Stimulated activated CD4-positive, alpha-beta T cell treated with anti-CD3 and anti-CD28 coated beads, TNF-alpha, amount 100 ng/mL, for 24 hours (primary cell): ENCODE measurements around the gene SPDEF.

Source experiments
- DNase-seq, 3 experiments: peaks; one replicate each; pipeline ENCODE4 v3.0.0-alpha.2; 2020; ENCODE audit warnings: low read depth in 3 of 3

Gene SPDEF

DNA sequence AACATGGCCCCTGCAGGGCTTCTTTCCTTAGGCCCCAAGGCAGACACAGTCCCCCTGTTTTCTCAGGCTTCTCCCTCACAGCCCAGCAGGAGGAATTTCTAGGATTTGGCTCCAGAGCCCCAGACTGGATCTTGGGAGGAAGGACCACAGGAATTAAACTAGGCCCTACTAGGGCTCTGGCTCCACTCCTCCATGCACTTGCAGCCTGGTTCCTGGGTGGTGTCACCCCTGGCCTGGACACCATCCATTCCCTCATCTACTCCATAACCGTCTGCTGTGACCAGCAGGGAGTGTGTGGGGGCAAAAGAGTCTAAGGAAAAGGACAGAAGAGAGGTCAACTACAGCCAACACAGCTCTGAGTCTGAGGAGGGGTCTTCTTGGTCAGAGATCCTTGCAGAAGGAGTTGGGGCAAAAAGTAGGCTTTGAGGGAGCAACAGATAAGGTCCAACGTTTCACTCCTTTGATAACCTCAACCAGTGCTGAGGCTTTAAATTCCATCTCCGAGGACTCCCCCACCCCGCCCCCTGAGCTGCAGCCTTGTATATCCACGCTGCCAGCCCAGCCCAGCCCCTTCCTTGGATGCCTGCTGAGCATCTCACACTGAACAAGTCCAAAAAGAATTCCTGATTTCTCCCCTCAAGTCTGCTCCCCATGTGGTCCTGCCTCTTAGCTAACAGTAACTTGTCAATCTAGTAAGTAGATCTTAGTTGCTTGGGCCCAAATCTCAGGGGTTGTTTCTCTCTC, 27.9 kb upstream of the SPDEF start:
- no peak for DNase-seq

- no peak for DNase-seq
Measured at GRCh38 chr6:34583461-34583860, 27.3 kb upstream of the SPDEF start.

DNA sequence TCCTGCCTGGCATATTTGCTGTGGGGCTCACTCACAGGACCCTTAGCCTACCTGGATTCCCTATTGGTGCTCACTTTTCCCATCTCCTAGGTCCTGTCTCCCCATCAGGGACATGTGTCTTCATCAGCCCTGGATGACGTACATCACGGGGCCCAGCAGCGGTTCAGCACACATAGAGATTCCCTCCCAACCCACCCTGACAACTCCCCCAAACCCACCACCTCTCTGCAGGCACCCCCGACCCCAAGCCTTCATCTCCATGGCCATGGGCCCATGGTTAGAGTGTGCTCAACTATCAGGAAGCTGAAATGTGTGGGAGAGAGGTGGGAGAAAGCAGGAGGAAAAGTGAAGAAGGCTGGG, 25.4 kb upstream of the SPDEF start:
- no peak for DNase-seq

DNA sequence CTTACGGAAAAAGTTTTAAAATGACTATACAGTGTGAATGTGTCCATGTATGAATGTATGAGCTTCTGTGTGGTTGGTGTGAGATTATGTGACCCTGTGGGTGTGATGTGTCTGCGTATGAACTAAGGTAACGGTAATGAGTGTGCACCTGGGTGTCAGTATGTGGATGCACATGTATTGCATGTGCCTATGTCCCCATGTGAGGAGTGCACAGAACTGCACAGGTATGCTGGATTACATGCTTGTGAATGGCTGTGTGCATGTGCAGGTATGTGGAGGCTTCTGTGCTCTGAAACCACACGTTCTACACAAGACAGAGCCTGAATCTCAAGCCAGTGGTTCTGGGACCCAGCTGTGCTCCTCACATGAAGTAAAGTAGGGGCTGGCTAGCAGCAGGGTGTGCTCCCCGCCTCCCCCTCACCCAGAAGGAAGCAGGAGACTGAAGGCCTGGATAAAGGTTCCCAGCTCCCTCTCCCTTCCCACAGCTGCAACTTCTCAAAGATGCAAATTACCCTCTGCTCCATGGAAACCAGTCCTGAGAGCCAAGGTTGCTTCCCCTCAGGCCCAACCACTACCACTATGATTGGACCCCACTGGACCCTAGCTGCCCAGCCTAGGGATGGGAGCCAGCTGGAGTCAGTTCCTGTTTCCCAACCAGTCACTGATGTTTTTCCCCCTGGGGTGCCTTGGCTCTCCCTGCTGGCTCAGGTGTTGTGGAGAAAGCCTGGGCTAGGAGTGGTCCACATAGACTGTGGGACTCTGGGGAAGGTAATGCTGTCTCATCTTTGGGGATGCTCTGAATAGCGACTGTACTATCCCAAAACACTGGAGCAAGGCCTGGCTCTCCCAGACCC, 24.8 kb upstream of the SPDEF start:
- no peak for DNase-seq

DNA sequence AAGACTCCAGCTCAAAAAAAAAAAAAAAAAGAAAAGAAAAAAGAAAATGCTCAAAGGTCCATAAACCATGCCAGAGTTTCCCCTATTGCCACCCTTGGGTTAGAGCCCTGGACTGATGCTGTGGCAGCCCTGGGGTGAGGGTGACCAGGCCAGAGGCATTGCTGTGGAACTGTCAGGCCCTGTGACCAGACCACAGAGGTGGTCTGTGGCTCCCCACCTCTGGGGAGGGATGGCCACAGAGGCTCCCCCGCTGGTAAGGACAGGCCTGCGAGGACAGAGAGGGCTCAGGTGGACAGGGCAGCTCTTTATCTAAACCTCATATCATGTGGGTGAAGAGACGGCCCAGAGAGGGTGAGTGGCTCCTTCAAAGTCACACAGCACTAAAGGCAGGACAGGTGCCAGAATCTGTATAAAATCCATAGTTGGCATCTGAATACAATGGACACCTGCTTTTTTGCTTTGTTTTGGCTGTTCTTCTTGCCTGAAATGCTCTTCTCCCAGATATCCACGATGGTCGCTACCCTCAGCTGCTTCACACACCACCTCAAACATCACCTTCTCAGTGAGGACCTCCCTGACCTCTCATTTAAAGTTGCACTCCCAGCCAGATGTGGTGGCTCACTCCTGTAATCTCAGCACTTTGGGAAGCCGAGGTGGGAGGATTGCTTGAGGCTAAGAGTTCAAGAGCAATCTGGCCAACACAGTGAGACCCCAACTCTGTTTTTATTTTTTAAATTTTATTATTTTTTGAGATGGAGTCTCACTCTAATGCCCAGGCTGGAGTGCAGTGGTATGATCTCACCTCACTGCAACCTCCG, 22.5 kb upstream of the SPDEF start:
- DNase-seq = no peak

DNA sequence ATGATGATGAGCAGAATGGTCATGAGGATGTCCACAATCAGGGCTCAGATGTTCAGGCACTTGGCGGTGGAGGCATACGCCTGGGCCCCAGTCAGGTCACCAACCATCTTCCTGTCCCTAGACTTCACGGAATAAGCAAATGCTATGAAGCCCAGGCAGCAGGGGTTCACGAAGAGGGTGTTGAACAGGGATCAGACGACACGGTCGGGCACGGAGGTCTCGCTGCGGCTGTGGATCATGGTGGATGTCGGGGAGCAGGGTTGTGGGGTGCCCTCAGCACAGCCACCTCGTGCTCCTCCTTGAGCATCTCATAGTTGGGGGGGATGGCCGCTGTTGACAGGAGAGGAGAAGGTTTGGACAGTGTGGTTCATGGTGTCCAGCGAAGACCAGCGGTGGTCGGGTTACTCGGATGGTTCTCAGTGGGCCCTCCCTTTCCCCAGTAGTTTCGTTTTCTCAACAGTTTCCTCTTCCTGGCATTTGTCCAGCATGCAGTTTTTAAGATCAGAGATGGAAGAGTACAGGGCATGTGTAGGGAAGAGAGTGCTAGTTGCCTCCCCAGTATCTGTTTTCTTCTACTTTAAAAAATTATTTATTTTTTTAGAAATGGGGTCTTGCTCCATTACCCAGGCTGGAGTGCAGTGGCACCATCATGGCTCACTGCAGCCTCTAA, 20.3 kb upstream of the SPDEF start:
- DNase-seq = no peak

- no peak for DNase-seq
Measured at GRCh38 chr6:34575326-34575725, 19.2 kb upstream of the SPDEF start.

GRCh38 chr6:34574647-34575293, 18.6 kb upstream of the SPDEF start:
- no peak for DNase-seq

GRCh38 chr6:34573567-34574183, 17.5 kb upstream of the SPDEF start:
- DNase-seq = no peak

DNA sequence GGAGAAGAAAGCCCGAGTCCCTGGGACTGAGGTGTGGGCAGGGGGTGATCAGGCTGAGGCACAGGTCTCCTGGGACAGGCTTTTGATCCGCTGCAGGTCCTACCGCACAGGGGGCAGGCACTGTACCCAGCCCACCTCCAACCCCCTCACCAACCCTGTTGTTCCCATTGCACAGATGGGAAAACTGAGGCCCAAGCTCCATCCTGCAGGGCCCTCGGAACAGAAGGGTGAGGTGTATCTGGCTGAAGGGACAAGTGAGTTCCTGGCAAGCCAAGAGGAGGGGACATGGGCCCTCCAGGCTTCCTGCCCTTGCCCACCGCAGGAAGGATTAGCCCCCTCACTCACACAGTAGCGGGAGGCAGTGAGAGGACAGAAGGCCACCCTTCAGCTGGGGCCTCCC, 16.5 kb upstream of the SPDEF start:
- no peak for DNase-seq

- no peak for DNase-seq
Measured at GRCh38 chr6:34572021-34572420, 15.9 kb upstream of the SPDEF start.

DNA sequence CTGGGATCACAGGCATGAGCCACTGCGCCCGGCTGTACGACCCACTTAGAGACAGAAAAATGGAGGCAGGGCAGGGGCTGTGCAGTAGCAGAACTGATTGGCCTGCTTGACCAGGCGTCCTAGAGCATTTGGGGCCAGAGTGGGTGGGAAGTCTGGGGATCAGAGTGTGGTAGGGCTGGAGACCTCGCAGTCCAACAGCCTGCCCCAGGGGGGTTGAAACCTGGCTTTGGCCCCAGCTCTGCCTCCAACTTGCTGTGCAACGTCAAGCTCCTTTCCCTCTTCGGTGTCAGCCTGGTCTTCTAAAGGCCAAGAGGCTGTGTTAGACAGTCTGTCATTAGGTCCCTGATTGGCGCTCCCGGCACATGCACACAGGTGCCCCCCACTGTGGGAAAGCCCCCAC, 15.3 kb upstream of the SPDEF start:
- DNase-seq = no peak

GRCh38 chr6:34570066-34570833, 14.1 kb upstream of the SPDEF start:
- DNase-seq = no peak

GRCh38 chr6:34569361-34569973, 13.3 kb upstream of the SPDEF start:
- DNase-seq = no peak

DNA sequence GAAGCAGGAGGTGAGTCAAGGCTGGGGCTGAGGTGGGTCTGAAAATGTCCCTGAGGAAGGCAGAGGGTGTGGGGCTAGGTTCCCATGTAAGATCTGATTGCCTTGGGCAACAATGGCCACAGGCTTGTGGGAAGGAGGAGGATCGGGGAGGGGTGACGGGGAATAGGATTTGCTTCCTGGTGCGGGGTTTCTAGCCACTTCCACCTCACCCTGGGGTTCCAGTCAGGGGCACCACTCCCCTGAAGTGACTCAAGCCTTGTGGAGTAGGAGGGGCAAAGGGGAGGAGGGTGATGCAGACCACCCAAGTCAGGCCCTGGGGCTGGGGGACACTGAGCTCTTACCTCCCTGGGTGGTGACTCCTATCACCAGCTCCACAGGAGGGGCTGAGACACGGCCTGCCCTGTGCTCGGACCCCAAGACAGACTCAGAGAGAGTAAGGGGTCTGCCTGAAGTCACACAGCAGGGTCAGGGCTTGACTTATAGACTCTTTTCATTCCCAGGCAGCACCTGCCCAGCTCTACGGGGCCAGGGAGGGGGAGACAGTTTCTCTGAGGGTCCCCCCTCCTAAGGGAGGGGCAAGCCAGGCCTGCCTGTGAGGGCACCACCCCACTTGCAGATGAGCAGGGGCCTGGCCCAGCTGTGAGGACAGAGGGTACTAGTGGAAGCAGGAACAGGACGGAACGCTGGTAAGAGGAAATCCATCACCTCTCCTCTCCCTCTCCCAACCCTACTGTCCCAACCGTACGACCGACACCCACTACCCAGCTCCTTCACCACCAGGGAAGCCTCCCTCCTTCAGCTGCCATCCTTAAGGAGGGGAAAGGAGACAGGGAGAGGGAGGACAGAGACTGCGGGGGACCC, 12.4 kb upstream of the SPDEF start:
- no peak for DNase-seq

DNA sequence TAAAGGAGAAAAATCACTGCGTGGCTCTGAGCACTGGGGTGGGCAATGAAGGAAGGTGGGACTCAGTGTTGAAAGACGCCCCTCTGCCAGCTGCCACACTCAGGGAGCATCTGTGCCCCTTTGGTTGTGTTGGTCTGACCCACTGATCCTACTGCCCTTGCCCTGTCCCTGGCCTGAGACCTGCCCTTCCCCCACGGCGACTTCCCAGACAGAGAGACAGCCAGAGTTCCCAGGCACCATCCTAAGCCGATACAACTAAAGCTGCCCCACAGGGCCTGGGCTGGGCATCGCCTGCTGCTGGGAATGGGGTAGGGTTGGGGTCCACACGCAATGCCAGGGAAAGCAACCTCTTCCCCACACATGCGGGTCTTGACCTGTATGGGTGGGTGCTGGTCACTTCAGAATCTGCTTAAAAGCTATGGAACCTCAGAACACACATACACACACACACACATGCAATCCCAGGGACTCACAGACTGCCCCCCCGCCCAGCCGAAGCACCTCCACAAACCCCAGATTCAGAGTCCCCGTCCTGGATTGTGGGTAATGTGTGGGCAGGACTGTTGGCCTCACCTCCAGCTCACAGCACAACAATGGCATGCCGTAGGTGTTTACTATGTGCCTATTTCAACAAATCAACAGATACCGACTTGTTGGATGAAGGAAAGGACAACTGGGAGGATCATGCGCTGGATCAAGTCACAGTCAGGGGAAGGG, 10.9 kb upstream of the SPDEF start:
- DNase-seq = no peak

DNA sequence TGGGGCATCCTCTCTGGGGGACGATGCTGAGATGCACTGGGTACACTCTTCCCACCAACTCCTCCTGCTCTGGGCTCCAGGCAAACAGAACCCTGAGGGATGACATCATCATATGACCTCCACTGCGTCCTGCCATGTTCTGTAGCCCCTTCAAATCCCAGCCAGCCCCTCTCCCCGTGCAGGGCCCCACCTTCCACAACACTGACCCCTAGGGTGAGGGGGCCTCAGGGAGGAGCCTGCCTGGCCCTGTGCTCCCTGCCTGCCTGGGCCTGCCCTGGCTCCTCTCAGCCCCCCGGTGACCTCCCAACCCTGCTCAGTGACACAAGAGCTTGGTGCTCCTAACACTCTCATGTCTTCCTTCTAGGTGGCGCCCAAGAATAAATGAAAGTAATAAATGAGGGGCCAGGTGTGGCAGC, 9.6 kb upstream of the SPDEF start:
- DNase-seq = no peak

DNA sequence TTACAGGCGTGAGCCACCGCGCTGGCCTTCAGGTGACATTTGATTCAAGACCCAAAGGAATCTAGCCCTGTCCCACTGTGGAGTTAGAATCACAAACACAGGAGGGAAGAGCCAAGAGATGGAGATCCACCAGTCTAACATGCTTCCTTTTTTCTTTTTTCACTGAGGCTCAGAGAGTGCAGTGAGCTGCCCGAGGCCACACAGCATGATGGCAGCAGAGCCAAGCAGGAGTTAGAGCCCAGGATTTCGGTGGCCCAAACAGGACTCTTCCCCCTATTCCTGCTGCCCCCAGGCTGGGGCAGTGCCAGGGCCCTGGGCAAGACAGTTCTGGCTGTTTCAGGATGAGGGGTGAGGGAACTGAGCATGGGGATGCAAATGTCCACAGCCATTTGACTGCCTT, 8.1 kb upstream of the SPDEF start:
- DNase-seq = no peak
